Spleen (tissue), 7 donors: ENCODE measurements around the gene TRMT2A.

Source experiments
- POLR2A ChIP-seq, 3 donors: fragments of 450-650 bp; IDR thresholded peaks; one replicate each; pipeline ENCODE4 v1.5.1; 2017; ENCODE audit warnings: antibody characterized with exemption in 3 of 3, mild to moderate bottlenecking in 1 of 3
- POLR2AphosphoS5 ChIP-seq, 3 donors: sonication (generic); formaldehyde crosslinking; IDR thresholded peaks; one replicate each; pipeline ENCODE4 v1.5.1; 2017; ENCODE audit warnings: antibody characterized with exemption in 3 of 3
- TF ChIP-seq, protein P1 (sequence below), 11 experiments: fragments of 200-600 bp in 7 of 11; fragments of 450-650 bp in 4 of 11; sonication (generic) in 4 of 11; IDR thresholded peaks in 8 of 11; conservative IDR thresholded peaks in 3 of 11; 1 replicate in 7 of 11; 2 replicates in 4 of 11; pipeline versions ENCODE4 v1.4.0 to v1.8.0; 2016 to 2021; ENCODE audit warnings: antibody characterized with exemption in 11 of 11, inconsistent platforms in 4 of 11, mild to moderate bottlenecking in 1 of 11
- donor health status: DM: no; HTN: no; CAD: no; lungs with moderate emphysema.
- donor health status: DM: no; HTN: no; CAD: no.
- donor health status: DM: no; HTN: no; CAD: no.

- TF ChIP-seq POLR2A (IDR thresholded peaks at IDR 0.05) (no peak), POLR2AphosphoS5 (IDR thresholded peaks at IDR 0.05) (no peak)
- TF ChIP-seq, protein P1, sequence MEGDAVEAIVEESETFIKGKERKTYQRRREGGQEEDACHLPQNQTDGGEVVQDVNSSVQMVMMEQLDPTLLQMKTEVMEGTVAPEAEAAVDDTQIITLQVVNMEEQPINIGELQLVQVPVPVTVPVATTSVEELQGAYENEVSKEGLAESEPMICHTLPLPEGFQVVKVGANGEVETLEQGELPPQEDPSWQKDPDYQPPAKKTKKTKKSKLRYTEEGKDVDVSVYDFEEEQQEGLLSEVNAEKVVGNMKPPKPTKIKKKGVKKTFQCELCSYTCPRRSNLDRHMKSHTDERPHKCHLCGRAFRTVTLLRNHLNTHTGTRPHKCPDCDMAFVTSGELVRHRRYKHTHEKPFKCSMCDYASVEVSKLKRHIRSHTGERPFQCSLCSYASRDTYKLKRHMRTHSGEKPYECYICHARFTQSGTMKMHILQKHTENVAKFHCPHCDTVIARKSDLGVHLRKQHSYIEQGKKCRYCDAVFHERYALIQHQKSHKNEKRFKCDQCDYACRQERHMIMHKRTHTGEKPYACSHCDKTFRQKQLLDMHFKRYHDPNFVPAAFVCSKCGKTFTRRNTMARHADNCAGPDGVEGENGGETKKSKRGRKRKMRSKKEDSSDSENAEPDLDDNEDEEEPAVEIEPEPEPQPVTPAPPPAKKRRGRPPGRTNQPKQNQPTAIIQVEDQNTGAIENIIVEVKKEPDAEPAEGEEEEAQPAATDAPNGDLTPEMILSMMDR (IDR thresholded peaks at IDR 0.05 in 8 of 11, conservative IDR thresholded peaks at IDR 0.05 in 3 of 11): no peak
Measured at GRCh38 chr22:20096574-20097420, 20.2 kb downstream of the TRMT2A start.
